ENCODE data around the gene GALNT2.

GALNT2 gene

DNA sequence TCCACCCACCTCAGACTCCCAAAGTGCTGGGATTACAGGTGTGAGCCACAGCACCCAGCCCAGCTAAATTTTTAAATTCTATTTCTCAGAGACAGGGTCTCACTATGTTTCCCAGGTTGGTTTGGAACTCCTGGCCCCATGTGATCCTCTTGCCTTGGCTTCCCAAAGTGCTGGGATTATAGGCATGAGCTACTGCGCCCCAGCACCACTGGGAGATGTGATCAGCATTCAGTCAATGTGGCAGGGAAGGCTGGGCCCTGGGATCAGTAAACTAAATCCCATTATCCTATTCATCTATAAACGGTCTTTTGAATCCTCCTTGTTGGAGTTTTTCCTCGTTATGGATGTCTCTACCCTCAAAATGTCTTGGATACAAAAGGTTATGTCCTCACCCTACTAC lies 245.6 kb downstream of the GALNT2 start:
- no peak for DNase-seq

DNA sequence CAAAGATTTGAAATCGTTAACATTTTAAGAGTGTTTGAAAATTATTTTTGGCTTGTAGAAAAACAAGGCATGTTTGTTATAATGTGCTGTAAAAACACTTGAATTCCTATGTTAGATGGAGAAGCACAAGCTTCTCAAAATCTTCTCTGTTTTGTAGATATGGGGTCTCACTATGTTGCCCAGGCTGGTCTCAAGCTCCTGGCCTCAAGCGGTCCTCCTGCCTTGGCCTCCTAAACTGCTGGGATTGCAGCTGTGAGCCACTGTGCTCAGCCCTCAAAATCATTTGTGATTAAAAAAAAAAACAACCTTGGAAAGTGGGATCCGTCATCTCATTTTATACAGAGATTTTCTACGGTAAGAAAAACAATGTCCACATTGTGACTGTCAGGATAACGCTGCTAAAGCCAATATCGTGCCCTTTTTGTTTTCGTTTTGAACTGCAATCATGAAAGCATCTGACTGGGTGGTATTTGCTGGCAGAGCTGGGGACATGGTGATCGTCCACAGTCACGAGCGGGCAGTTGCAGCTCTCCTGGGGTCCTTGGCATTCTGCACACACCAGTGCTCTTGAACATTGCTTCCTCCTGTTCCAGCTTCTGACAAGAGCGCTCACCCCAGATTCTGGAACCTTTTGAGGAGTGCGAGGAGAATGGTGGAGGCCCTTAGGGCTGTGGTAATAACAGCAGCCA lies 246.6 kb downstream of the GALNT2 start:
- no peak for DNase-seq

DNA sequence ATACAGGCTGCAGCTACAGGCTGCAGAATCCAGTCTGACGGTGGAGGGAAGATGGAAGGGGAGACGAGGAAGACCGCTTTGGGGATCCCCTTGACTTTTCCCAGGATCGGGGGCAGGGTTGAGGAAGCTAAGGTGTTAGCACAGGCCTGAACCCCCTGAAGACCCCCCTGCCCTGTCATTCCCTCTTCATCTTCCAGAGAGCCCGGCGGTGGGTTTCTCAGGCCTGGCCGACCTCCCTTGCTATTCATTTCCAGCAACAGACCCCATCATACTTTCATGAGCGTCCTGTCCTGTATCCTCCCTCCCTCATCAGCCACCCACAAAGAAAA lies 247.1 kb downstream of the GALNT2 start:
- no peak for DNase-seq

DNA sequence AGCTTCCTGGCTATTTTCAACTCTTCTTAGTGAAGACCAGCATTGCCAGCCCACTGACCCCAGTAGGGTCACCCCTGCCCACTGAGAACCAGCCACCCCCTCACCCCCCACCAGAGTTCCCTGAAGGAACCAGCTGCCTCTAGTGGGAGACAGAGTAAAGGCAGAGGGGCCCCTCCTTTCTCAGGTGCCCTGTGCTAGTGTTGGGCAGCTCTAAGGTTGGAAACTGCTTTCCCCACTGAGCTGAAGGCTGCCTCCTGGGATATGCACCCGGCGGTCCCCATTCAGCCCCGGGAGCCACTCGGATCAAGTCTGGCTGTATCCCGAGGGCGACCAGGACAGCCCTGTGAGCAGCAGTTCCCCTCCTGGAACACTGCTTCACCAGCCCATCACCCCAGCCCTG lies 248.1 kb downstream of the GALNT2 start:
- no peak for DNase-seq

- DNase-seq = no peak
Observed at GRCh38 chr1:230316864-230317745, 250.1 kb downstream of the GALNT2 start.

GRCh38 chr1:230317823-230318819 lies 251.1 kb downstream of the GALNT2 start:
- DNase-seq = no peak

DNA sequence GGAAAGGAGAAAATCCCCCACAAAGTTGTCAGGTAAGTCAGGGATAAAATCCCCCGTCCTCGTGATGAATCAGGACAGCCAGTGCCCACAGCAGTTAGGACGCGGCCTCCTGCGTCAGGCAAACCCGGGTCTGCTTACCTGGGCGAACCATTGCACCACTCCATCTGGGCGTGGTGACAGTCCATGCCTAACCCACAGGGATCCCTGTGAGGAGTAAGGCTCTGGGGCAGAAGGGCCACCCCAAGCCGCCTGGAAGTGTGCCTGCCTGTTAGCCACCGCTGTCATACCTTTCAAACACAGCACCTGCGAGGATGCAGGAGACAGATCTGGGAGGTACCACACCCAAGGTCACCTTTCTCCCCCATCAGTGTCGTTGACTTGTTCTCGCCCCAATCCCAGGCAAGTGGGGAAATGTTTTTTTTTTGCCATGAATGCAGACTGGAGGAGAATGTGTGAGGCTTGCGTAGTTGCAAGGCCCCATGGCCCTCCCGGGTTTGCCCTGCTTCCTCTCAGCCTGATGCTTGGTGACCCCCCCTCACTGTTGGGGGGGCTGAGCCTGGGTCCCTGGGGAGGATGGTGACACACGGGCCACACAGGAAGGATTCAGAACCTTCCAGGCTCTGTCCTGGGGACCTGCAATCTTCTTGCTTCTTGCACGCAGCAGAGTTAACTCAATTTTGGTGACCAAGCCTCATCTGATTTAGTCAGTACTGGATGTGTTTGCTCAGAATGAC lies 252.1 kb downstream of the GALNT2 start:
- DNase-seq = no peak

DNA sequence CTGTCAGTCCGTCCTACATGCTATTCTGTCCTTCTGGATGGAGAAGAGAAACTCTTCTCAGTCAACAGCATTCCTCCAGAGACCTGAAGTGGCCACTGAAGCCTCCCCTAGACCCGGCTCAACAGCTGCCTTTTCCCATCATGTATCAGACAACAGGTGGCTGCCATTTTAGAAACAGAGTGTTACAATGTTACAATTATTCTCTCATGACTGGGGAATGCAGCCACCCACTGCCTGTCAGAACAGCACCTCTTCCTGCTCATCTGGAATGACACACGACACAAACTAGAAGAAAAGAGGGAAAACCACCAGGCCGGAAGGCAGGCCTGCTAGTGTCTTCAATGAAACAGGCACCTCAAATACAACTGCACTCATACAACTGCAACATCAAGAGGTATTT lies 253.8 kb downstream of the GALNT2 start:
- no peak for DNase-seq

- DNase-seq = no peak
Observed at GRCh38 chr1:230321341-230321740, 254.3 kb downstream of the GALNT2 start.

GRCh38 chr1:230321741-230322420 lies 254.8 kb downstream of the GALNT2 start:
- no peak for DNase-seq

DNA sequence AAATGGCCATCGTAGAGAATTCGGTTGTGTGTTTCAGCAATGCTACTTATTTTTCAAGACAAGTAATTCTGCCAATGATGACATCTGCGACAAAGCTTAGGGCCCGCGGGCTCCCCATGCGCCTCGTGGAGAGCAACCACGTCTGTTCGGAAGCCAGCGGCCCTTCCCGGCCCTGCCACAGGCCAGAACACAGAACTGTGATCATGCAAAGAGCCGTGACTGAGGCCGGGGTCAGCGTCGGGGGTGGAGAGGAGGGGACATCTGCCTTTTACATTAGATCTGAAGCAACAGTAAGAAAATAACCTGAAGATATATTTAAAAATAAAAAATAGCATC lies 255.4 kb downstream of the GALNT2 start:
- DNase-seq = no peak

DNA sequence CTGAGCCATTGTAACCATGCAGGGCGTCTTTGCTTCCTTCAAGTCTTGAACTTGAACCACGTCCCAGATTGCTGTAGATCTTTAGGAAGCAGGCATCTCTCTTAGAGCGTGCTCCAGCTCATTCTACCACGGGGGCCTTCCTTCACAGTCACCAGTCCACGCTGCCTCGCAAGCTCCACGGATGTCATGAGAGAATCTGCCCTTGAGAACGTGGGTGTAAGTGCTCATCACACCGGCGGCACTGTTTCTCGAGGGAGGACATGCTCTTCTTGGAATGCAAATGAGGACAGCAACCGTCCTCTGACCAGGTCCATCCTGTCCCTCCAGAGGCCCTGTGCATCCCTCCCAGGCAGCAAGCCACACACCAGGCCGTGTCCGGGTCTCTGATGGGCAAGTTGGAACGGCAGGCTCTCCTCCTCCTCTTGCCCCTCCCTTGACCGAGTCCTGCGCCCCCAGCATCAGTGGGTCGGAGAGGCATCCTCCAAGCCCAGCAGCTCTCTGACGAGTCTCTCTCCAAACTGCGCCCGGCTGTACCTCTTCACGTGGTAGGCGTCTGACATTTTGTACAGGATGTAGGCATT lies 256.0 kb downstream of the GALNT2 start:
- no peak for DNase-seq

DNA sequence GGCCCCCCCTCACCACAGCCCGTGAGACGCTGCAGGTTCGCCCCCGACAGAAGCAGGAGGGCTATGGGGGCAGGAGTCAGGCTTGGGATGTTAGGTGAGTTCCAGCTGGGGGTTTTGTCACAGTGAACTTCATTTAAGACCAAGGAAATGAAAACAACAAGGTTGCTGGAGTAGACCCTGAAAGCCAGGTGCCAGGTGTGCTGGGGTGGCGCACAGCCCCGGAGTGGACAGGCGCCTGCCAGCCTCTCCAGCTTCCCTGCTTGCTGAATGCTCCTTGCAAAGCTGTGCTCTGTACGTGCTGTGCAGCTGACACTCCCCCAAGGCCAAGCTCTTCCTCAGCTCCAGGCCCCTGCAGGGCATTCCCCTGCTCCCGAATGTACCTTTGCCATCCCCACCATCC lies 256.6 kb downstream of the GALNT2 start:
- no peak for DNase-seq

GRCh38 chr1:230326971-230327891 lies 260.2 kb downstream of the GALNT2 start:
- DNase-seq = no peak

DNA sequence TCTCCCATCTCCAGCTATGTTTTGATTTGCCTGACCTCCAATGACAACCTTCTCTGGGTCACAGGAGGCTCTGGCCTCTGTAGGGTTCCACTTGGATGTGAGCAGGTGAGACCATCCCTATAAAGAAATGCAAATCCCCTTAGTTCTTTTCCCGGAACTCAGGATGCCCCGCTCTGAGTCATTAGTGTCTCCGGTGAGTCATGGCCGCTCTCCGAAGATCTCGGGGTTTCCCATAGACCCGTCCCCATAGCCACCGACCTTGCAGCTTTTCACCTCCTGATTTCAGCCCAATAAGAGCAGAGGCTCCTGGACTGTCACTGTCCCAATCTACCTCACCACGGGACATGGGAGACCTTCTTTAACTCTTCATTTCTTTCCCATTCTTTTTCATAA lies 260.9 kb downstream of the GALNT2 start:
- DNase-seq = no peak

DNA sequence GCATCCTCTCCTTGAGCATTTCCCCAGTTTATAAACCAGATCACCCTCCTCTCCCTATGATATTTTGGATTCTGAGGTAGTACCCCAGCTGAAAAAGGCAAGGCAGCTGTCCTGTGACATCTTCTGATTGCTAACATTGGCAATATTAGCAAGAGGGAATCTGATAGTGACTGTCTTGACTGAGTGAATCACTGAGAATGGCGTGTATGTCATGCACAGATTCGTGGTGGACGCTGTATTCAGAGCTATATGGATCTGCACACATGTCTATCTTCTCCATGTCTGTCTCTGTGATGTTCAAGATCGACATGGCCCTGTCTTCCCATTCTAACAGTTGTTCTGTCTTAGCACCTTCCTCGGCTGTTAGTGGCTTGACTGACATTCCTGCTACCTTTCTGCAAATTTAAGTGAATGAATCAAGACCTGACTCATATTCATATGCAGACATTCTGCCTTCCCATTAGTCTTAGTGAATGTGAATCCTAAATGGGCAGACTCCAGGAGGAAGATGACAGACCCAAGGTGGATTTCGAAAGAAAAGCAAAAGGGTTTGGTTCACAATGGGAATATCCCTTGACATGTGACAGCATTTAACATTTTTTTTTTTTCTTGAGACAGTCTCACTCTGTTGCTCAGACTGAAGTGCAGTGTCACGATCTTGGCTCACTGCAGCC lies 261.4 kb downstream of the GALNT2 start:
- no peak for DNase-seq

DNA sequence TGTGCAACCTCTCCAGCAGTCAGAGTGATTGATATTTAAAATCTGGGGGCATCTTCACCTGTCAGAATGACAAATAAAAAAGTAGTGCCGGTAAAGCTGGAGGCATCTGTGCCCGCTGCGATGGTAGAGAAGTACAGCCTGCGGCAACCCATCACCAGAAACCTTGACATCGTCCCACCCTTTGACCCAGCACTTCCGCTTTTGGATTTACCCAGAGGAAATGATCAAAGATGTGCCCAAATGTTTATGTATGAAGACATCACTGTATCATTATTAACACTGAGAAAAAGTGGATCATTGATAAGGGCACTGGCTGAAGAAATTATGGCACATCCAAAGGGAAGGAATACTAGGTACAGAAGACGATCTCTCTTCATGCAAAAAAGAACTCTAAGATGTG lies 263.1 kb downstream of the GALNT2 start:
- DNase-seq = no peak
